H54 (cell line): ENCODE results near the gene ATG13.

Source experiments
- DNase-seq: peaks from one replicate; pipeline ENCODE4 v3.0.0; 2011; ENCODE audit warnings: low spot score, mixed read lengths; ENCODE audit not compliant: insufficient read length
- FAIRE-seq: peaks from 3 replicates; lab custom pipeline; 2011; peaks lifted over from hg19 to GRCh38; lab: Jason Lieb, UNC
- POLR2A ChIP-seq: IDR thresholded peaks from 2 replicates; pipeline ENCODE4 v1.6.1; 2011; ENCODE audit warnings: low read depth, mild to moderate bottlenecking, low read length

ATG13 gene

DNA sequence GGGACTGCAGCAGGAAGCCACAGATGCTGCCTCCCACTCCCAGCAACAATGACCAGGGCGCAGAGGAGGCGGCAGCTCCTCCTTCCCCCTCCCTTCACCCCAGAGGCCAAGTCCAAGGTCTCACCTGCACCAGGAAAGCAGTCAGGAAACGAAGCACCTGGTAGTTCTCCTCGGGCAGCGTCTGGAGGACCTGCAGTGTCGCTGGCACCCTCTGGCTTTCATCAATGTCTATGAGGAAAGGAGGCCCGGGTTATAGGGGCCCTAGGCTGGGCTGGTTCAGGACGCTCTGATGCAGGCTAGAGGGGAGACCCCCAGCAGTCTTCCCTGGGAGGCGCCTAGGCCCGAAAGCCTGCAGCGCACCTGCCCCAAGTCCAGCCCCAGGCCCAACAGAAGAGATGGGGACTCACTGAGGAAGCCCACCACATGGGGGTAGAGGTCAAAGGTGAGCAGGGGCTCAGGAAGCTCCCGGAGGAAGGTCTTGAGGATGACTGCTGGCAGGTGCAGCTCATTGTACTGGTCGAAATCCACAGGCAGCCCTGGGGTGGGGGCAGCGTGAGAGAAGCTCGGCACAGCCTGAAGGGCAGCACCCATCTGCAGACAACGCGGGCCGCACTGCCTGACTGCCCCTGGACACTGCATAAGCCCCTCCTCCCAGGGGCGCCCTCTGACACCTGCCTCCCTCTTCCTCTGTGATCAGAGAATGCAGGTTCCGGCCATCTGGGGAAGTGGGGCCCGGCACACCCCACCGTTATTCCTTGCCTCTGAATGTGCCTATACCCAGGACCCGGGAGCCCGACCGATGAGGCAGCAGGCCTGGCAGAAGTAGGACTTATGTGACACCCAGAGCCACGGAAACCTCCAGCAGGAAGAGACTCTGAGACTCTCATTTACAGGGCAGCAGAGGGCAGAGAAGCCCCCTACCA, 62.1 kb downstream of the ATG13 start:
- FAIRE-seq (no peak), DNase-seq (no peak)
- no peak for TF ChIP-seq POLR2A

- no peak for TF ChIP-seq POLR2A
- no peak for FAIRE-seq
- DNase-seq = no peak
Measured at GRCh38 chr11:46680164-46680760, 62.9 kb downstream of the ATG13 start.

GRCh38 chr11:46680815-46681214, 63.5 kb downstream of the ATG13 start:
- FAIRE-seq = no peak
- TF ChIP-seq POLR2A = no peak
- DNase-seq = no peak

GRCh38 chr11:46681814-46682213, 64.5 kb downstream of the ATG13 start:
- no peak for DNase-seq
- FAIRE-seq = no peak
- TF ChIP-seq POLR2A = no peak

GRCh38 chr11:46682773-46683752, 65.7 kb downstream of the ATG13 start:
- TF ChIP-seq POLR2A = no peak
- DNase-seq (no peak), FAIRE-seq (no peak)

GRCh38 chr11:46684367-46684766, 67.0 kb downstream of the ATG13 start:
- DNase-seq (no peak), FAIRE-seq (no peak)
- TF ChIP-seq POLR2A = no peak

GRCh38 chr11:46686886-46687795, 69.8 kb downstream of the ATG13 start:
- TF ChIP-seq POLR2A = no peak
- FAIRE-seq = no peak
- no peak for DNase-seq

DNA sequence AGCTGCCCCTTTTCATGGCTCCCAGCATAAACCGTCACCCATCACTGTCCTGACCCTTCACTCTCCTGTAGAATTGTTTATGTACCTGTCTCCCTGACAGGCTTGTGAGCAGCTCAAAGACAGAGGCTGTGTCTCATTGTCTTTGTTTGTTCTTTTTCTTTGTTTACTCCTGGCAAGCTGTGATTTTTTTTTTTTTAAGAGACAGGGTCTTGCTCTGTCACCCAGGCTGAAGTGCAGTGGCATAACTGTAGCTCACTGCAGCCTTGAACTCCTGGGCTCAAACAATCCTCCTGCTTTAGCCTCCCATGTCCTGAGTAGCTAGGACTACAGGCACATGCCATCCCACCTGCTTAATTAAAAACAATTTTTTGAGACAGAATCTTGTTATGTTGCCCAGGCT, 73.3 kb downstream of the ATG13 start:
- FAIRE-seq (no peak), DNase-seq (no peak)
- no peak for TF ChIP-seq POLR2A

DNA sequence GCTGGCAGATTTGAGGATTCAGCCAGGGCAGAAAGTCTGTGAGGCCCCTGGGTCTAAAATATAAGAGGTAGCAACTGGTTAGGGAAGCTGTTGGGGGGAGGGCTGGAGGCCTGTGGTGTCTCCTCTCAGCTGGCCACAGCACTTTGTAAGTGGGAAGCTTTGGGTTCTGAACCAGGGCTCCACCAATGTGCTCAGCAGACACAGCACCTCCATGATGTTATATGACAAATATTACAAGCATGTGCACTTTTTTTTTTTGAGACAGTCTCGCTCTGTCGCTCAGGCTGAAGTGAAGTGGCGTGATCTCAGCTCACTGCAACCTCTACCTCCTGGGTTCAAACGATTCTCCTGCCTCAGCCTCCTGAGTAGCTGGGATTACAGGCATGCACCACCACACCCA, 75.1 kb downstream of the ATG13 start:
- no peak for TF ChIP-seq POLR2A
- no peak for DNase-seq
- FAIRE-seq = no peak

DNA sequence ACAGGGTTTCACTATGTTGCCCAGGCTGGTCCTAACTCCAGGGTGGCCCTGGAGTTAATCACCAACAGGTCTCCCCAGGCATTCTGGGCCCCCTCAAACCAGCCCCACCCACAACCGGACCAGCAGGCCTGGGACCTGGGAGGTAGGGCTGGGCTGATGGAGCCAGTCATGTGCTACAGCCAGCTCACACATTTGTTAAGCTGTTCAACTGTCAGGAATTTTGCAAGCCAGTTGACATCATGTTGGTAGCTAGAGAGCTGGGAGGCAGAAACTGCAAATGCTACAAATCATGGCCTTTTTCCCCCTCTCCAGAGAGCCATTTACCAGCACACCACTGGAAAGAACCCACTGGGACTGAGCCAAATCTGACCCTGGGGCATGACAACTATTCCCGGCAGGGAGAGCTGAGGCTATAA, 76.3 kb downstream of the ATG13 start:
- no peak for FAIRE-seq

DNA sequence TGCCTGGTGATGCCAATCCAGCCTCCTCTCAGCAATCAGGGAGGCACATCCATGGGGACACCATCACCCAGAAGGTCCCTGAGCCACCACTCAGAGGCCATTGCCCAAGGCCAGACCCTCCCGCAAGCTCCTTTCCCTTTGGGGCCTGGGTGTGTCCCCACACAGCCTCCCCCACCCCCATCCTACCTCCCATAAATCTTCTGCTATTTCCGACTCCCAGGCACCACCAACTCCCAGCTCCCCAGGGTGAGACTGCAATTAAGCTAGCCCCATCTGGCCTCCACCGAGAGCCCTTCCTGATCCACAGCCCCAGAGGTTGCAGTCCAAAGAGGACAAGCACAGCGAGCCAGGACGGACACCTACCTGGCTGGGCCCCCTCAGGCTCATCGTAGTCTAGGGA, 76.7 kb downstream of the ATG13 start:
- FAIRE-seq = no peak
- no peak for TF ChIP-seq POLR2A
- DNase-seq = no peak

More for the DNA sequence above, 76.3 kb downstream of the ATG13 start:
- DNase-seq = no peak
- no peak for TF ChIP-seq POLR2A

GRCh38 chr11:46694607-46695006, 77.3 kb downstream of the ATG13 start:
- TF ChIP-seq POLR2A = no peak
- FAIRE-seq (no peak), DNase-seq (no peak)

DNA sequence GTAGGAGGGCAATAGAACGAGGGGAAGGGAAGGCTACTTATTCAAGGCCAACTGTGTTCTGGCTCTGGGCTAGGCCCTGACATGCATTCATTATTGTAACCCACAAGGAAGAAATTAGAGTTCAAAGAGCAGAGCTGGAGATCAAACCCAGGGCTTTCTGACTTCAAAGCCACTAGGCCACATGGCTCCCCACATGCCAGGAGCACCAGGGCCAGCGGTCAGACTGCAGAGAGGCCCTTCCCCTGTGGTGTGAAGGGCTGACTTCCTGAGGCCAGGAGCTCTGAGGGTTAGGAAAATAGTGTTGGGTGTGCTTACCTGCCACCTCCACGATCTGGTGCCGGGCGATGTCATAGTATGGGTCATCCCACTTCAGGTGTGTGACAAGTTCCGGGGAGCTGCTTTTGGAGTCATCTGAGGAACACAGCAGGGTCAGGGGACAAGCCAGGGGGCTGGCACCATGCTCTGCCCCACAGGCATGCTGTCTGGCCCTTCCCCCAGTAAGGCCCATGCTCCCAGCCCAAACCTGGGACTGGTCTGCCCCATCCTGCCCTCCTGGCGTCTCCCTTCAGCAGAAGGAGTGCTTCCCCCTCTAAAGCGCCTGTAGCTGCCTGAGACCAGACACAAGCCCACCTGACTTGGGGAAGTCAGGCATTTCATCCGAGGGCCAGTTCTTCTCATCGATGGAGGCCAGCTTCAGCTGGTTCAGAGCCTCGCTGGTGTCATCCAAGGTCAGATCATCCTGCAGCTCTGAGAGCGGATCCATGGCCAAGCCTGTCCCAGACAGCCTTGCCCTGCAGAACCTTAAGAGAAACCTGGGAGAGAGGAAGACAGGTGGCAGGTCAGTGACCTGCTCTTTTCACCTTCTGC, 78.2 kb downstream of the ATG13 start:
- no peak for FAIRE-seq
- TF ChIP-seq POLR2A = no peak
- no peak for DNase-seq
